ENCODE results near the gene PGAM2. TPM values are rescaled to one million over a fixed set of nuclear protein-coding genes. Genes with fewer than 3 reads are reported as not detected.

The PGAM2 gene
- total RNA-seq, 2 experiments from 2014 or later = 0.49 TPM; not detected in 1

DNA sequence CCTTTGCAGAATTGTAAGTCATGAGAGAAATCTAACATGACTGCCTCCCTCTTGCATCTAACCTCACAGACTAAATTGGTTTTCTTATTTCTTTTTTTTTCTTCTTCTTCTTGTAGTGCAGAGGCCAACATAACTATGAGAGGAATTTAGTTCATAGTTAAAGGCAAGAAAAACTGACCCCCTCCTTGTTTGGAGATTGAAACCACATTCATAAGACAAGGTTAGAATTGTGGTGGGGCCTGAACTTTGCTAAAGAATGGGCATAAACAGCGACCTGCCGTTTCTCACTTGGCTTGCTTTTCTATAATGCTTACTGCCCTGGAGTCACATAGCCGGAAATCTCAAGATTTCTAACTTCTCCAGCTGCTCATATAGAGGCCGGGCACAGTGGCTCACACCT, 19.3 kb upstream of the PGAM2 start:
- Mint-ChIP-seq H3K4me1 (ENCODE audit: low read depth) (peaks cover 24% of the 10 kb centered on the region), H3K27ac (no peak overlapping the region), H3K4me3 (no peak overlapping the region), H3K27me3 (no peaks in the 10 kb centered on the region), H3K36me3 (ENCODE audit: low read depth) (peaks cover 14% of the 10 kb centered on the region), H3K9me3 (no peaks in the 10 kb centered on the region)
- no peak for ATAC-seq
- TF ChIP-seq, protein P1, sequence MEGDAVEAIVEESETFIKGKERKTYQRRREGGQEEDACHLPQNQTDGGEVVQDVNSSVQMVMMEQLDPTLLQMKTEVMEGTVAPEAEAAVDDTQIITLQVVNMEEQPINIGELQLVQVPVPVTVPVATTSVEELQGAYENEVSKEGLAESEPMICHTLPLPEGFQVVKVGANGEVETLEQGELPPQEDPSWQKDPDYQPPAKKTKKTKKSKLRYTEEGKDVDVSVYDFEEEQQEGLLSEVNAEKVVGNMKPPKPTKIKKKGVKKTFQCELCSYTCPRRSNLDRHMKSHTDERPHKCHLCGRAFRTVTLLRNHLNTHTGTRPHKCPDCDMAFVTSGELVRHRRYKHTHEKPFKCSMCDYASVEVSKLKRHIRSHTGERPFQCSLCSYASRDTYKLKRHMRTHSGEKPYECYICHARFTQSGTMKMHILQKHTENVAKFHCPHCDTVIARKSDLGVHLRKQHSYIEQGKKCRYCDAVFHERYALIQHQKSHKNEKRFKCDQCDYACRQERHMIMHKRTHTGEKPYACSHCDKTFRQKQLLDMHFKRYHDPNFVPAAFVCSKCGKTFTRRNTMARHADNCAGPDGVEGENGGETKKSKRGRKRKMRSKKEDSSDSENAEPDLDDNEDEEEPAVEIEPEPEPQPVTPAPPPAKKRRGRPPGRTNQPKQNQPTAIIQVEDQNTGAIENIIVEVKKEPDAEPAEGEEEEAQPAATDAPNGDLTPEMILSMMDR (IDR thresholded peaks at IDR 0.05) = no peak
- ChIA-PET CTCF (interaction anchor here (0.8 to 2.7 kb wide), 5 partner anchors 14 to 117 kb away, joined by 3 to 21 read pairs (median 3); partner anchors contain the start of gene DBNL), POLR2A (interaction anchor here (0.9 to 1.7 kb wide), 2 partner anchors 12 to 18 kb away, joined by 3 to 6 read pairs; no protein-coding TSS in a partner anchor)
- DNase-seq = no peak
- intact Hi-C loops (cut with micrococcal nuclease) = no loop called here

DNA sequence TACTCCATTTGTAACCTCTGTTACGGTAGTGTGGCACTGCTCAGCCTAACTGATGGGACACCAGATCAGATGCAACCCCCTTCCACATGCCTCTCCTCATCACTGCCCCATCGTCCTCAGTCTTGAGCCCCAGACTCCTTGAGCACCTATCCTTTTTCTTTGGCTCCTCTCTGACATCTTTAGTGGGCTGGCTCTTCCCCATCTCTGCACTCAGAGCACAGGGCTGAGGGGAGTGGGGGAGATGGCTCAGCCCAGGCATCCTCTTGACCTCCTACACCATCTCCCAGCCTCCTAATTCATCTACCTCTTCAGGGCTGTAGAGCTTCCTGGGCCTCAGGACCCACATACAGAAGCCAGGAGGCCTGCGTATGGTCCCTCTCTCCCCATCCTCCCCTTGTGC, 18.4 kb upstream of the PGAM2 start:
- no peaks in the 10 kb centered on the region for H3K27me3 Mint-ChIP-seq
- H3K4me1 Mint-ChIP-seq (ENCODE audit: low read depth) = peaks cover 32% of the 10 kb centered on the region
- H3K4me3 Mint-ChIP-seq = peak overlapping the region; percentile 78
- POLR2A ChIA-PET = interaction anchor here (0.9 to 1.7 kb wide), 2 partner anchors 13 to 17 kb away, joined by 3 to 6 read pairs; no protein-coding TSS in a partner anchor
- H3K27ac Mint-ChIP-seq = peak overlapping the region; percentile 10
- no peaks in the 10 kb centered on the region for H3K9me3 Mint-ChIP-seq
- CTCF ChIA-PET = interaction anchor here (2.7 kb wide), 1 partner anchor 14 kb away, joined by 21 read pairs; no protein-coding TSS in a partner anchor
- ATAC-seq = no peak
- intact Hi-C loops (cut with micrococcal nuclease) = no loop called here
- DNase-seq = no peak
- TF ChIP-seq, protein P1 (IDR thresholded peaks at IDR 0.05) = no peak
- peaks cover 21% of the 10 kb centered on the region for H3K36me3 Mint-ChIP-seq (ENCODE audit: low read depth)

DNA sequence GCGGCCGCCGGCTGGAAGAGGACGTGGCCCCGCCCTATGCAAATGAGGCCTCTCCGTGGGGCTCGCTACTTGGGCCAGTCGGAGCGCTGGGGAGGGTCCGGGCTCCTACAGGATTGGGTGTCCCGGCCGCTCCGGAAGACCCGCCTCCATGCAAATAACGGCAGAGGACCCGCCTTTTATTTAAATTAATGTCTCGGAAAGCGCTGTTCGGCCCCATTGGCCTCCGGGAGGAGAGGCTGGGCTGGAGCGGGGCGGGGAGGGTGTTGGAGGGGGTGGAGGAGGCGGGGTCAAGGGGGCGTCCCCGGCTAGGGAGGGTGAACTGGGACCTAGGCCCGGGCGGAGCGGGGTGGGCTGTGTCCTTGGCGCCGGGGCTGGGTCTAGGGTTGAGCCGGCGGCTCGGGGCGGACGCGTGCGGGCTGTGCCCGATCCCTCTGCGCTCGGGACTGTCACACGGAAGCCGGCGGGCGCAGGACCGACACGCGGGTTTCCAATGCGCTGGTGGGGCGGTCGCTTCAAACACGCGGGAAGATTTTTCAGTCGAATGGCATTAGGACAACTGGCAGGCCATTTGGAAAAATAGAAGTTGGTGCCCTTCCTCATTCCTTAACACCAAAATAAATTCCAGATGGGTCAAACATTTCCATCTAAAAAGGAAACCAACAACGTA, 17.3 kb upstream of the PGAM2 start:
- peak overlapping the region; percentile 78 for H3K27ac Mint-ChIP-seq
- intact Hi-C loops (cut with micrococcal nuclease) = no loop called here
- peaks cover 31% of the 10 kb centered on the region for H3K36me3 Mint-ChIP-seq (ENCODE audit: low read depth)
- no peaks in the 10 kb centered on the region for H3K27me3 Mint-ChIP-seq
- H3K4me3 Mint-ChIP-seq = peak overlapping the region; percentile 78
- TF ChIP-seq, protein P1 (IDR thresholded peaks at IDR 0.05) = no peak
- ATAC-seq (peak; percentile 96), DNase-seq (peak; percentile 99)
- no peaks in the 10 kb centered on the region for H3K9me3 Mint-ChIP-seq
- POLR2A ChIA-PET = no interaction called here
- peaks cover 40% of the 10 kb centered on the region for H3K4me1 Mint-ChIP-seq (ENCODE audit: low read depth)
- CTCF ChIA-PET = no interaction called here

DNA sequence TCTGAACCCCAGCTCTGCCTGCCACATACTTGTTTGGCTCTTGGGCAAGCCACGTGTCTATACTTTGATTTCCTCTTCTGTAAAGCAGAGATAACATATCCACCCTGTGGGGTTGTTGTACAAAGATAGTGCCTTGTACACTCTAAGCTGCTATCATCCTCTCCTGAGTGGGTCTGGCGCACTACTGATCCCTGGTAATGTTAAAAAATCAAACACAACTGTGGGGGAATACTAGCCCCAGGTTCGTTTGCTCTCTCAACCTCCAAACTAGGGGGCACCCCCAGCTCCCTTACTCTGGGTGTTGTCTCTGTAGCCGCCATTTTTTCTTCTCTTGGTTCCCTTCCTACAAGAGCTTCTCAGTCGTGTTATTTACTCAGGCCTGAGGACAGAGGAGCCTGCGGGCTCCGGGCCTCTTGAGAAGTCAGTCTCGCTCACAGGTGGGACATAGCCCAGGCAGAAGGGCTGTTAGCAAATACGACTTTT, 15.9 kb upstream of the PGAM2 start:
- ATAC-seq (no peak), DNase-seq (peak; percentile 64)
- no peaks in the 10 kb centered on the region for H3K9me3 Mint-ChIP-seq
- TF ChIP-seq, protein P1 (IDR thresholded peaks at IDR 0.05) = no peak
- peak overlapping the region; percentile 78 for H3K4me3 Mint-ChIP-seq
- H3K36me3 Mint-ChIP-seq (ENCODE audit: low read depth) = peaks cover 39% of the 10 kb centered on the region
- H3K27me3 Mint-ChIP-seq = no peaks in the 10 kb centered on the region
- H3K4me1 Mint-ChIP-seq (ENCODE audit: low read depth) = peaks cover 43% of the 10 kb centered on the region
- intact Hi-C loops (cut with micrococcal nuclease) = no loop called here
- POLR2A ChIA-PET = interaction anchor here (0.8 to 8.2 kb wide), 8 partner anchors 10 to 41 kb away, joined by 3 to 79 read pairs (median 6); partner anchors contain the start of genes AEBP1, DBNL, PGAM2 and POLD2
- H3K27ac Mint-ChIP-seq = peak overlapping the region; percentile 87
- CTCF ChIA-PET = interaction anchor here (0.9 to 2.0 kb wide), 9 partner anchors 8 to 115 kb away, joined by 3 to 8 read pairs (median 4); no protein-coding TSS in a partner anchor
